ENCODE results near the gene MGRN1. TPM values are rescaled to one million over a fixed set of nuclear protein-coding genes. Genes with fewer than 3 reads are reported as not detected.

Gene MGRN1
- total RNA-seq, 8 experiments from 2014 or later: 16.3 to 69.6 (median 34.5) TPM

DNA sequence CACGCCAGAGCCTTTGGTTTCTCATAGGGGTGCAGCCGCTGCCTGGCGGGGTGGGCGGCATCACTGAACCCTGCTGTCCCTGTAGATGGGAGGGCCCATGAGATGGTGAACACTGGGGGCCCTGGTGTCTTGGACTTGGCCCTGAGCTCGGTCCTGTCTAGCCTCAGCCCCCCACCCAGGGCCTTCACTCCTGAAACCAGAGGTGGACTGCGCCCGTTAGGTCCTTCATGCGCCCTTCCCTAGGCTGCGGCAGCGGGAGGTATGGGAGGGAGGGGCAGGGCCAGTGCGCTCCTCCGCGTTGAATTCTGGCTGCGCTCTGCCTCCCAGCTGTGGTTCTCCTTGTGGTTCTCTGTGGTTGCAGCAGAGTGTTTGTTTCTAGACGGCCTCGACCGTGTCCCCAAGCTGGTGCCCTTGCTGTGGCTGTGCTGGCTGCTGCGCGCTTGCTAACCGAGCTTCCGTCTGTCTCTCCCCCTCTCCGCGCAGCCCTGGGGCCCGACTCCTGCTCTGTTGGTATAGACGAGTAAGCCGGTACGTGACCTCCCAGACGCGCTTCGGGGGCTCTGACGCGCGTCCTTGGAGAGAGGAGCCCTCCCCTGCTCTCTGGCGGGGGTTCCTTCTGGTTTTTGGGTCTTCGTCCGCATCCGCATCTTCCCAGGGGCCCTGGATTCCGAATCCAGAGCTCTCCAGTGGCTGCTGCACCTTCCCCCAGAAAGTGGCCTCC lies 61.3 kb downstream of the MGRN1 start:
- 86 to 100% (median 97%) methylated on average over 3 to 19 of the region's 38 CpGs; no CpG with 5 or more reads in 5 of the 10 experiments for WGBS, 10 experiments
- ATAC-seq (replicated peaks in 6 of 8): no peak
- Histone ChIP-seq H3K4me3 (no peak overlapping the region), H3K27ac (no peak overlapping the region), H3K4me1 (replicated peaks in 1 of 2) (peaks cover 0 to 3% of the 10 kb centered on the region in 2 donors)
- in situ Hi-C loops (cut with MboI; ENCODE audit: low pct_unique_long_range_greater_than_20kb in 2 of 9, low sequenced_read_pairs in 9 of 9, unreplicated experiment in 9 of 9): no loop called here

DNA sequence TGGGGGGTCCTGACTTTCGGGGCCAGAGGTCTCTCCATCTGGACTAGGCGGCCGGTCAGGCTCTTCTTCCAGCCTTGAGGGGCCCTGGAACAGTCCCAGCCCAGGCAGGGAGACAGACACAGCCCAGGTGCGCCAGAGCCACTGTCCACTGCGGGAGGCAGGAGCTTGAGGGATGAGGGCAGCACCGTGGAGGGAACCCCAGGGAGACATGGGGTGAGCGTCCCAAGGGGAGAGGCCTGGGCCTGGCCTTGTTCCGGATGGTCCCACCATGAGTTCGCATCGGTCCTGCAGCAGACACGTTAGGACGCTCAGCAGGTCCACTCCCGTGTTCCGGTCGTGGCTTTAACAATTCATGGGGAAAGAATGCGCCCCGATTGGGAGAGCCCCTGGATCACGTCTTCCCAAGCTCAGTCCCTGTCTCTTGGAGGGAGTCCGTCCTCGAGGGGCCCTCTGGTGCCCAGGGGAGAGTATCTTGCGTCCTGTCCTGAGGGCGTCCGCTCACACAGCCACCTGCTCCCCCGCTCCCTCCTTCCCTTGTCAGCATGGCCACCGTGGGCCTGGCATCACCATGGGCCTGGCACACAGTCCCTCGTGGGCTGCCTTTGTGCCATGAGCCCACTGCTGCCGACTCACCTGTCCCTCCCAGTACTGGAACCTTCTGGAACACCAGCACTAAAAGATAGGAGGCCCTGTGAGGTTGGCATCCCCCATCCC lies 62.0 kb downstream of the MGRN1 start:
- peaks cover 0 to 3% of the 10 kb centered on the region in 2 donors for H3K4me1 ChIP-seq (replicated peaks in 1 of 2)
- no peak for ATAC-seq (replicated peaks in 6 of 8)
- 77 to 100% (median 100%) methylated on average over 1 to 10 of the region's 27 CpGs; no CpG with 5 or more reads in 3 of the 10 experiments for WGBS, 10 experiments
- in situ Hi-C loops (cut with MboI; ENCODE audit: low pct_unique_long_range_greater_than_20kb in 2 of 9, low sequenced_read_pairs in 9 of 9, unreplicated experiment in 9 of 9): no loop called here
- H3K4me3 ChIP-seq: no peak overlapping the region
- H3K27ac ChIP-seq: no peak overlapping the region

DNA sequence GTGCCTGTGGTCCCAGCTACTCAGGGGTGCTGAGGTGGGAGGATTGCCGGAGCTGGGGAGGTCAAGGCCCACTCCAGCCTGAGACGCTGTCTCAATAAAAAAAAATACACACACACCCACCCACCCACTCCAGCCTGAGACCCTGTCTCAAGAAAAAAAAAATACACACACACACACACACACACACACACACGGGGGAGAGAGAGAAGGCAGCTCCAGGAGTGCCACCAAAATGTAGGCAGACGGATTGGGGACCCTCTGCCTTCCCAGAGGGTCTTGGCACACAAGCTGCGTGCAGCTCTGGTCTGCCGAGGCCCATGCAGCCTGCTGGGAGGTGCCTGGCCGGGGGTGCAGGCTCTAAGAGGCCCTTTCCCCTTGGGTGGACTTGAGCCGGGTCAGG lies 62.8 kb downstream of the MGRN1 start:
- WGBS, 10 experiments: 90 to 100% (median 100%) methylated on average over 1 to 2 of the region's 8 CpGs; no CpG with 5 or more reads in 7 of the 10 experiments
- H3K27ac ChIP-seq: no peak overlapping the region
- H3K4me1 ChIP-seq (replicated peaks in 1 of 2): peaks cover 0 to under 1% of the 10 kb centered on the region in 2 donors
- in situ Hi-C loops (cut with MboI; ENCODE audit: low pct_unique_long_range_greater_than_20kb in 2 of 9, low sequenced_read_pairs in 9 of 9, unreplicated experiment in 9 of 9): no loop called here
- H3K4me3 ChIP-seq: no peak overlapping the region
- no peak for ATAC-seq (replicated peaks in 6 of 8)

DNA sequence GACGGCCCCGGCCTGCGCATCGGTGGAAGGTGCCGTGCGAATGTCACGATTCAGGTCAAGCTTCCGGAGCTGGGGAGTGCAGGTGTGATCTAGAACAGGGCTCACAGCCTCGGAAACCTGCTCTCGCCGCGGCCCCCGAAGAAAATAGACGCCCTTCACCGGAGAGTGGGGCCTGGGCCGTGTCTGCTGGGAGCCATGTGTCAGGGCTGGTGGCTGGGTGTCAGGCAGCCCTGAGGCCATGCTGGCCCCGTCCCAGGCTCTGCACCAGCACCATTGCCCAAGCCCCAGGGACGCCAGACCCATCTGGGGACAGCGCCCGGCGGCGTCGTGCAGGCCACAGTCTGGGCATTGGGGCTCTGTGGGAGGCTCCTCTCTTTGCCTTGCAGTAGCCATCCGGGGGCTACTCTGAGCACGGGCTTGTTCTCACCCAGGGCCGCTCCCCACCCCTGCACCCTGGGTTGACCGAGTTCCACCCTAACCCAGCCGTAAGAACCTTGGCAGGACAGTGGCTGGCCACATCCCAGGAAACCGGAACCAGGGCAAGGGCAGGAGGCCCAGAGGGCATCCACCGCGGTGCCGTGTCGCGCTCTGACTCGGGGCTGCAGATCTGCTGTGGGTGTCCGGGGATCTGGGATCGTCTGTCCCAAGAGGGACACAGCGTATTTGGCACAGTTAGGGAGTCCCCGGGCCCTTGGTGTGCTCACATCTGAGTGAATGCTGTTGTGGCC lies 63.5 kb downstream of the MGRN1 start:
- ATAC-seq (replicated peaks in 6 of 8): no peak
- WGBS, 10 experiments: 75 to 98% (median 93%) methylated on average over 2 to 10 of the region's 39 CpGs; no CpG with 5 or more reads in 7 of the 10 experiments
- in situ Hi-C loops (cut with MboI; ENCODE audit: low pct_unique_long_range_greater_than_20kb in 2 of 9, low sequenced_read_pairs in 9 of 9, unreplicated experiment in 9 of 9): no loop called here

DNA sequence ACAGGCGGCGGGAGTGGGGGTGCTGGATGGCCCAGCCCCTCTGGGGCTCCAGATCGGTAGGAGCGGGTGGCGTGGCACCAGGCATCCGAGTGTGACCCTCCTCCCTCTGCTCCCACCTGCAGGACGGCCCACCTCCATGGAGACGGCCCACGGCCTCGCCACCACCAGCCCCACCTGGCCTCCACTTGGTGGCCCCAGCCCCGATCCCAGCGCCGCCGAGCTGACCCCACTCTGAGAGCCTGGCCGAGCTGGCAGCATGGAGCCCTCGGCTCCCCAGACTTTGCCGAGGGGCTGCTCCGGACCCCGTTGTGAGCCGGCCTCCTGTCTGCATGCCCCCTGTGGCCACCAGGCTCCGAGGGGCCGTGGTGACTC lies 64.0 kb downstream of the MGRN1 start:
- ATAC-seq (replicated peaks in 6 of 8): no peak
- Histone ChIP-seq H3K4me1 (replicated peaks in 1 of 2) (peaks cover 0 to 2% of the 10 kb centered on the region in 2 donors), H3K27ac (no peak overlapping the region), H3K4me3 (no peak overlapping the region)
- in situ Hi-C loops (cut with MboI; ENCODE audit: low pct_unique_long_range_greater_than_20kb in 2 of 9, low sequenced_read_pairs in 9 of 9, unreplicated experiment in 9 of 9): no loop called here
- 100% methylated on average over 2 of the region's 22 CpGs; no CpG with 5 or more reads in 9 of the 10 experiments for WGBS, 10 experiments

More for the DNA sequence above, 63.5 kb downstream of the MGRN1 start:
- Histone ChIP-seq H3K4me3 (no peak overlapping the region), H3K4me1 (replicated peaks in 1 of 2) (peaks cover 0 to 2% of the 10 kb centered on the region in 2 donors), H3K27ac (no peak overlapping the region)

DNA sequence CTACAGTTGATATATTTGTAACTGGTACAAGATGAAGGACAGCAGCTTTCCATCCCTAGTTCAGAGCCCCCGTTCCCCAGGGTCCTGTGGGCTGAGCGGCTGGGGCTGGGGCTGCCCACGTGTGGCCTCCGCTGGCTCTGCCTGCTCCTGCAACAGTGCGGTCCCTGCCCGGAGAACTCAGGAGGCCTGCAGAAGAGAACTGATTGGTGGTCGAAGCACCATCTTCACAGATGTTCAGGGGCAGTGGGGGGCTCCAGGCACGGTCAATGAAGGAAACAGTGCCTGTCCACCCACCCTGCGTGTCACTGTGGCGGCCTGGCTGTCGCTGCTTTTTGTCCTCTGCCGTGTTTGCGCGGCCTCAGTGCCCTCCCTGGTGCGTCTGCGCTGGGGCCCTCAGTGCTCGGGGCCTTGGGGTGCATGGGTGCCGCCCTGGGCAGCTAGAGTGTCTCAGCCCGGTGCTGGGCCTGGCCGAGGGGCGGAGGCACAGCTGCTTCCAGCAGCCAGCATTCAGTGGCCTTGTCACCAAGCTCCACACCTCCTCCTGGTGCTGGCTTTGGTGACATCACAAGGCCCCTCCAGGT lies 64.6 kb downstream of the MGRN1 start:
- H3K4me3 ChIP-seq: no peak overlapping the region
- H3K4me1 ChIP-seq (replicated peaks in 1 of 2): peaks cover 0 to 2% of the 10 kb centered on the region in 2 donors
- H3K27ac ChIP-seq: no peak overlapping the region
- WGBS, 10 experiments: 61 to 100% (median 94%) methylated on average over 1 to 10 of the region's 21 CpGs; no CpG with 5 or more reads in 4 of the 10 experiments
- in situ Hi-C loops (cut with MboI; ENCODE audit: low pct_unique_long_range_greater_than_20kb in 2 of 9, low sequenced_read_pairs in 9 of 9, unreplicated experiment in 9 of 9): no loop called here
- no peak for ATAC-seq (replicated peaks in 6 of 8)

DNA sequence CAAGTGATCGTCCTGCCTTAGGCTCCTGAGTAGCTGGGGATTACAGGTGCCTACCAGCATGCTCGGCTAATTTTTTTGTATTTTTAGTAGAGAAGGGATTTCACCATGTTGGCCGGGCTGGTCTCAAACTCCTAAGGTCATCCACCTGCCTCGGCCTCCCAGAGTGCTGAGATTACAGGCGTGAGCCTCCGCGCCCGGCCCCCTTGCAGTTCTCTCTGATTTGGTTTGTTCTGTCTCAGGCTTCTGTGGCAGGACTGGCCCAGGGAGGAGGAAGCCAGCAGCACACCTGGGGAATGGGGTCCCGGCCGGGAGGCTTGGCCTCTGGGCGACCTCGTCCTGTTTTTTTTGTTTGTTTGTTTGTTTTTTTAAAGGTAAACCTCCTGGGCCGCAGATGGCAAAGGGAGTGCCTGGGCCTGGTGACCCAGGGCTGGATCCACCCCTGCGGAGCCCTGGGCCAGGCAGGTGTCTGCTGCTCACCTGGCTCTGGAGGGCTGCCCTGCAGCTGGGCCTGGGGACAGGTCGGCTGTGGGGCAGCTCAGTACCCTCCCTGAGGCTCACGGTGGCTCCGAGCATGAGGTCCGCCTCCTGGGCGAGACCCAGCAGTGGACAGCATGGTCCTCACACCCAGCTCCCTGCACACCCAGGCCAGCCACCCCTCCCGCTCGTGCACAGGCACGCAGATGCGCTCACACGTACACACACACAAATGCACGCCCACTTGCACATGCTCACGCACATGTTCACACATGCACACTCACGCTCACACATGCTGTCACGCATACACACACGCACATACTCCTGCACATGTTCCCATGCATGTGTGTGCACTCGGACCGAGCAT lies 65.5 kb downstream of the MGRN1 start:
- 71 to 100% (median 94%) methylated on average over 1 to 10 of the region's 31 CpGs; no CpG with 5 or more reads in 2 of the 10 experiments for WGBS, 10 experiments
- Histone ChIP-seq H3K4me1 (replicated peaks in 1 of 2) (peaks cover 5 to 9% of the 10 kb centered on the region in 2 donors), H3K27ac (no peak overlapping the region), H3K4me3 (no peak overlapping the region)
- ATAC-seq (replicated peaks in 6 of 8): no peak
- in situ Hi-C loops (cut with MboI; ENCODE audit: low pct_unique_long_range_greater_than_20kb in 2 of 9, low sequenced_read_pairs in 9 of 9, unreplicated experiment in 9 of 9): no loop called here

DNA sequence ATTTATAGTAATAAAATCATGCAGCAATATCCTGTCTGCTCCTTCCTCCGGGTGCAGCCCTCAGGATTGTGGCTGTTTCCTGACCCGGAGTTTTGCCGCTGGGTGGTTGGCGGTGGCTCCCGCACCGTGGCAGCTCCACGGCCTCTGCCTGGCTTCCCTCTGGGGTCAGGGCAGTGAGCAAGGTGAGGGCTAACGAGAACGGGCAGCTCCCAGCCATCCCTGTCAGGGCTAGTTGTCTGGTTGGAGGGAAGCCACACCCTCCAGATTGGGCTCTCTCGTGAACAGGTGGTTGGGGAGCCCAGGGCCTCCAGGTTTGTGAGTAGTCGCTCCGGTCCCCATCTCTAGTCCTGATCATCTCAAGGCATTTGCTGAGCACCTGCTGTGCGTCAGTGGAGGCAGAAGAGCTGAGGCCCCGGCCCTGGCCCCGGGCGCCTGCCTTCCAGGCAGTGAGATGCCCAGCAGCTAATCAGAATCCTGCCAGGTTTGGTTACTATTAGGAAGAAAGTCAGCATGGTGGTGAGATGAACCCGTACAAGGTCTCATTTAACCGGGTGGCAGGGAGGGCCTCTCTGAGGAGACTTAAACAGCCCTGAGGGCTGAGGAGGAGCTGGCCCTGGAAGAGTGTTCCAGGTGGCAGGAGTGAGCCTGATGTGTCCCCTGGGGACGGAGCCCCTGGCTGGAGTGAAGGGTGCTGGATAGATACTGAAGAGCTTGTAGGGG lies 66.5 kb downstream of the MGRN1 start:
- WGBS, 10 experiments: 40 to 100% (median 73%) methylated on average over 1 to 7 of the region's 19 CpGs; no CpG with 5 or more reads in 1 of the 10 experiments

DNA sequence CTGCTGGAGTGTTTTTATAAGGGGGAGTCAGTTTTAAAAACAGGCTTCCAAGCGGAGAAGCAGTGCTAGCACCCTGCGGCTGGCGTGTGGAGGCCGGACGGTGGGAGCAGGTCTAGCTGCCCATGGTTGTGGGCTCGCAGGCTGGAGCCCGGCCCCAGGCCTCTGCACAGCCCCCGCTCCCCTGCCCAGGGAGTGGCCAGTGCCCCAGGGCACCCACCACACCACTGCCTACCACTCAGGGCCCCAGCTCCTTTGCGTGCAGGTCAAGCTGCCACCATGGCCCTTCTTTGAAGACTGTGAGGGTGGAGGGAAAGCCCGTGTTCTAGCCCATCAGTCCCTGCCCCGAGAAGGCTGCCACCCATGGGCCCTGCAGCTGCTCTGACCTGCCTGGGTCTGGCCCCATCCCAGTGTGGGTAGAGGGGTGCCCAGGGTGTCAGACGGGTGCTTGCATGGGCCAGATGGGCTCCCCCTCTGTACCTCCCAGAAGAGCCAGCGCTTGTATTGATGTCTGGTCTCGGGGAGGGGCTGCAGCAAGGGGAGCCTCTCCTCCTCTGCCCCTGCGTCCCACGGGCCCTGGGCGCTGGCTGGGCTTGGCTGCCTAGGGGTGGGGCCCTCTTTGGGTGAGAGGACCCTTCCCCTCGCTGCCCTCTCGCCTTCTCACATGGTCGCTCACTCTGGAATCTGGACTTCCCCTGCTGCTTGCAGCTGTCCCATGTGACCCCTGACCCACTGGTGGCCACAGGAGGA lies 67.2 kb downstream of the MGRN1 start:
- ATAC-seq (replicated peaks in 6 of 8): no peak
- WGBS, 10 experiments: 56 to 100% (median 90%) methylated on average over 1 to 5 of the region's 20 CpGs; no CpG with 5 or more reads in 6 of the 10 experiments
- H3K4me3 ChIP-seq: no peak overlapping the region
- H3K4me1 ChIP-seq (replicated peaks in 1 of 2): peaks cover 15 to 21% of the 10 kb centered on the region in 2 donors
- in situ Hi-C loops (cut with MboI; ENCODE audit: low pct_unique_long_range_greater_than_20kb in 2 of 9, low sequenced_read_pairs in 9 of 9, unreplicated experiment in 9 of 9): no loop called here
- no peak overlapping the region for H3K27ac ChIP-seq

More for the DNA sequence above, 66.5 kb downstream of the MGRN1 start:
- ATAC-seq (replicated peaks in 6 of 8): no peak
- Histone ChIP-seq H3K4me3 (no peak overlapping the region), H3K4me1 (replicated peaks in 1 of 2) (peaks cover 15 to 19% of the 10 kb centered on the region in 2 donors), H3K27ac (no peak overlapping the region)
- in situ Hi-C loops (cut with MboI; ENCODE audit: low pct_unique_long_range_greater_than_20kb in 2 of 9, low sequenced_read_pairs in 9 of 9, unreplicated experiment in 9 of 9): no loop called here

DNA sequence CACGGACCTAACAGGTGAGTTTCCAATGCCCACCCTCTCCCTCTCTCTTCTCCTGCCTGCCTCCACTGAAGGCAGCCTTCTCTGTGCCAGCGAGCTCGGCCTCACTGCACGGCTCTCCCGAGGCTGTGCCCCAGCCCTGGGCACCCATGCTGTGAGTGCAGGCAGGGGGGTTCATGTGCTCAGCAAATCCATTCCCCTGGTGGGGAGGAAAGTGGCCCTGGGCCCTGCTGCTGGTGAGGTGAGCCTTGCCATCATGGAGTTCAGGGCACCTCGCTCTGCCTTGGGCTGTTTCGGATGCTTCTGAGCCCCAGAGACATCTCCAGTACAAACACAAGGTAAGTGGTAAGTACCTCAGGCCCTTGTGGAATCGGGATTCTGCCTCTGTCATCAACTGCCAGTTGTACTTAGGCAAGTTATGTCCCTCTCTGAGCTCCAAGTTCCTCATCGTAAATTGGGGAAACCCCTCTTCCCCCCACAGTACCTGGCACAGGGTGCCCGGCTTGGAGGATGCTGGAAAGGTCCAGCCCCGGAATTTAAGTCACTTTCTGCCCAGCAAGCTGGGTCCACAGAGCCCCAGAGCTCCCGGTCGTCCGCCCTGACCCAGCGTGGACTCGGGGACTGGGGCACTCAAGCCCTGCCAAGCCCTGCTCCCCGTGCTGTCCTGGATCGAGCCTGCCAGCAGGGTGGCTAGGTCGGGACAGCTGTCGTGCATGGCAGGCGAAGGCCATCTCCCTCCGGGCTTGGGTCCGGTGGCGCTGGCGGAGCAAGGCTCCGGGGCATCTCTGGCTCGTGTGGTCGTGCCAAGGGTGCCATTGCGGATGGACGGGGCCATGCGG lies 68.1 kb downstream of the MGRN1 start:
- peak overlapping the region; percentile 61 to 96 (median 90) for H3K4me3 ChIP-seq
- in situ Hi-C loops (cut with MboI; ENCODE audit: low pct_unique_long_range_greater_than_20kb in 2 of 9, low sequenced_read_pairs in 9 of 9, unreplicated experiment in 9 of 9): no loop called here
- WGBS, 10 experiments: 0 to 40% (median 20%) methylated on average over 1 to 8 of the region's 31 CpGs; no CpG with 5 or more reads in 6 of the 10 experiments
- peak overlapping the region; percentile 64 to 69 for H3K27ac ChIP-seq
- H3K4me1 ChIP-seq (replicated peaks in 1 of 2): peaks cover 15 to 21% of the 10 kb centered on the region in 2 donors
- ATAC-seq (replicated peaks in 6 of 8): peak; percentile 3 to 26 (median 12)

Measured in motor neuron (in vitro differentiated cells).